ENCODE data around the gene PDCD11.
"Not testable (repeated sequence)": the region's sequence is repeated elsewhere in the genome, so short reads cannot be mapped to it uniquely, and the experiment has no call there.

PDCD11 gene

GRCh38 chr10:103416436-103417147 lies 20.2 kb downstream of the PDCD11 start:
- DNase-seq = peak; percentile 81

- not testable (repeated sequence) for DNase-seq
Observed at GRCh38 chr10:103417148-103417469, 20.7 kb downstream of the PDCD11 start.

GRCh38 chr10:103417601-103418000 lies 21.2 kb downstream of the PDCD11 start:
- no peak for DNase-seq

GRCh38 chr10:103419101-103419500 lies 22.7 kb downstream of the PDCD11 start:
- no peak for DNase-seq

- DNase-seq = no peak
Observed at GRCh38 chr10:103423748-103424147, 27.3 kb downstream of the PDCD11 start.

DNA sequence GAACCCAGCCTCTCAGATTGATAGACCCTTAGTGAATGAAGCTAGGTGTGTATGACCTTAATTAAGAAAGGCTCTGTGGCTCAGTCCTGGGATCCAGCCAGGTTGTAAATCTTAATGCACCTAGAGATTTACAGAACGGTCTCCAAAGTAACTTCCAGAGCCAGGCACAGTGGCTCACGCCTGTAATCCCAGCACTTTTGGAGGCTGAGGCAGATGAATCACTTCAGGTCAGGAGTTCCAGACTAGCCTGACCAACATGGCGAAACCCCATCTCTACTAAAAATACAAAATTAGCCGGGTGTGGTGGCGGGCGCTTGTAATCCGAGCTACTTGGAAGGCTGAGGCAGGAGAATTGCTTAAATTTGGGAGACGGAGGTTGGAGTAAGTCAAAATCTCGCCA lies 31.4 kb downstream of the PDCD11 start:
- no peak for DNase-seq

DNA sequence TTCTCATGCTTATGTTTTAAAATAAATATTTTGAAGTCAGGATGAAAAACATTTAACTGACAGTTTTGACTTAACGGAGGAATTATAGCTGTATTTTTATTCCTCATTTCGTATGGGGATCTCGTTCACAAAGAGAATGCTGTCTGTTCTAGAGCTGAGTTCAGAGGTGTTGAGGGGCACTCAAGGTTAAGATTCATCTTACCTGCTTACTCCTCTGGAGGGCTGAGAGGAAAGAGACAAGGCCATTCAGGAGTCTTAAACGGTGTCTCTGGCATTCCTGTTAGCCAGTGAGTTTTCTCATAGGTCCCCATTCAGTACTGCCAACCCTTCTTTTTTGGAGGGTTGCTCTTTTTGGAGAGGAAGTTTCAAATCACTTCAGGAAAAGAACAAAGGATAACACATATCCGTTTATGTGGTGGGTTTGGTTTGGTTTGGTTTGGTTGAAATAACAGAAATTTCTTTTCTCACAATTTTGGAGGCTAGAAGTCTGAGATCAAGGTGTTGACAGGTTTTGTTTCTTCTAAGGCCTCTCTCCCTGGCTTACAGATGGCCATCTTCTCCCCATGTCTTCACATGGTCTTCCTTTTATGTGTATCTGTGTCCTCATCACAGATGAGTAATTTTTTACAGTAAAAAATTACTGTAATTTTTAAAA lies 32.7 kb downstream of the PDCD11 start:
- DNase-seq = no peak

DNA sequence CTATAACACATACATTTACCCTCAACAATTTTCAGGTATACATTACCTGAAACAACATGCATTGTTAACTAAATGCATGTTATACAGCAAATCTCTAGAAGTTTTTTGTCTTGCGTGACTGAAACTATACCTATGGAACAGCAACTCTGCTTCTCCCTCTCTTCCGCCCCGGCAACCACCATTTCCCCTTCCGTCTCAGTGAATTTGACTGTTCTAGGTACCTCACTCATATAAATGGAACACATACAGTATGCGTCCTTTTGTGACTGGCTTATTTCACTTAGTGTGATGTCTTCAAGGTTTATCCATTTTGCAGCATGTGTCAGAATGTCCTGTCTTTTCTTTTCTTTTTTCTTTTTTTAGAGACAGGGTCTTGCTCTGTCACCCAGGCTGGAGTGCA lies 33.2 kb downstream of the PDCD11 start:
- DNase-seq = no peak

GRCh38 chr10:103431902-103432301 lies 35.5 kb downstream of the PDCD11 start:
- no peak for DNase-seq

DNA sequence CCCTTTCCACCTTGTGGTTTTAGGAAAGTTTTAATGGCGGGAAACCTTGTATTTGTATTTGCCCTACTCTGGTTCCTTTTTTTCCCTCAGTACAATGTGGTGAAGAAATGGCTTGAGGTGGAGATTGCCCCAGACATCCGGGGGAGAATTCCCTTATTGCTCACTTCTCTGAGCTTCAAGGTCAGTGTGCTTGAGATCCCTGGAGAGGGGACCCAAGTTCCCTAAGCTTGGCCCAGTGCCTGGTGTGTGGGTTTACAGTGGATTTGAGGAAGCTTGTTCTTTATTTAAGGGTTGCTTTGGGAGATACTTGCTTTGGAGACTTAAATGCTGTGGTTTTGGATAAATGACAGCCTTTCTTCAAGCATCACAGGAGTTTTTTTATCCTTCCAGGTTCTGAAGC lies 37.4 kb downstream of the PDCD11 start:
- peak; percentile 91 for DNase-seq

- no peak for DNase-seq
Observed at GRCh38 chr10:103439776-103440175, 43.4 kb downstream of the PDCD11 start.

GRCh38 chr10:103440416-103440815 lies 44.0 kb downstream of the PDCD11 start:
- DNase-seq = no peak

- DNase-seq = no peak
Observed at GRCh38 chr10:103441206-103441605, 44.8 kb downstream of the PDCD11 start.

- DNase-seq = no peak
Observed at GRCh38 chr10:103441611-103442010, 45.2 kb downstream of the PDCD11 start.

GRCh38 chr10:103442031-103442461 lies 45.6 kb downstream of the PDCD11 start:
- DNase-seq = peak; percentile 74

DNA sequence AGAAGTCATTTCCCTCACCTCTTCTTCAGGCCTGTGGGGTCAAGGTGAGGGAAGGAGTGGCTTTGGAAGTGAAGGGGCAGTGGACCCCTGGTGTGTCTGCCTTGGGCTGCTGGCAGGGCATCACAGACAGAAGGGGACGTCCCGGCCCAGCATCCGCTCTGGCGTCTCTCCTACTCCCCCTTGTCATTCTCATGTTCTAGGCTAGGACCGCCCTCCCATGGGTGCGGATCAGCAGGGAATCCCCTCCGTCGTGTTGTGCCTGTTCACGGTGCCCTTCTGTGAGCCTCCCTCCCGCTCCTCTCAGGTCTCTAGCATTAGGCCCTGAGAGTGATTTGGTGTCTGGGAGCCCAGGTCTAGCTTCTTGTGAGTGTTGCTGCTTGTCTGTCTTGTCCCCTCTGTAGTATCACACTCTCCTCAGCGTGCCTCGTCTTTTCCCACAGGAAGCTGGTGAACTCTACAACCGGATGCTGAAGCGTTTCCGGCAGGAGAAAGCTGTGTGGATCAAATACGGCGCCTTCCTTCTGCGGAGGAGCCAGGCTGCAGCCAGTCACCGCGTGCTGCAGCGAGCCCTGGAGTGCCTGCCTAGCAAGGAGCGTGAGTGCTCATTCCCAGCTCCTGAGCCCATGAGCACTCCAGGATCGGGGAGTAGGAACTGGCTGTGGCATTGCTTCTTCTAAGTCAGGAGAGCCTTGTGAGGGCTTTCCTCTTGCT lies 47.2 kb downstream of the PDCD11 start:
- no peak for DNase-seq

DNA sequence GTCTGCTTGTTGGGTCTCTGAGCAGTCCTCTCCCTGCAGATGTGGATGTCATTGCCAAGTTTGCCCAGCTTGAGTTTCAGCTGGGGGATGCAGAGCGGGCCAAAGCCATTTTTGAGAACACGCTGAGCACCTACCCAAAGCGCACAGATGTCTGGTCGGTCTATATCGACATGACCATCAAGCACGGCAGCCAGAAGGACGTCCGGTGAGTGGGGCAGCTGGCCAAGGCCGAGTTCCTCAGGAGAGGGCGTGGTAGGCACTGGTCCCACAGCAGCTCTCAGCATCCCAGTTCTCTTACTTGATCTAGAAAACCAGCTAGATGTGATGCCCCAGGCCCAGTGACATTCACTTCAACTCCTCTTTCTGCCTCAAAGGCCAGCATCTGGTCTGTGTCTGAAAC lies 48.1 kb downstream of the PDCD11 start:
- no peak for DNase-seq

- DNase-seq = no peak
Observed at GRCh38 chr10:103445366-103445765, 48.9 kb downstream of the PDCD11 start.

- peak; percentile 41 for DNase-seq
Observed at GRCh38 chr10:103445767-103446567, 49.5 kb downstream of the PDCD11 start.

DNA sequence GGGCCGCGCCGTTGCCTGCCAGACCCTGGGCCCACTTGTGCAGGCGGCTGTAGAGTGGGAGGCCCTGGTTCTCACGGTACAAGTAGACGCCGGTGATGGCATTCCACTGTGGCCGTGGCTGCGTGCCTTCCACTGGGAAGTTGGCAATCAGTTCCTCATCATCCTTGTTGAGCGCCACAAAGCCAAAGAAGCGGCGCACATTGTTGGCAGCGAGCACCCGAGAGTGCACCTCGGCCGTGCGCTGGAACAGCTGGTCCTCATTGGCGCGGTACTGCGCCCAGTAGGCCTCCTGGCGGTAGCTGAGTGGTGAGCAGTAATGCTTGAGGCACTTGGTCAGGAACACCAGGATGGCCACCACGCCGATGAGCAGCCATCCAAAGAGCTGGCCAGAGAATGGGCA lies 50.8 kb downstream of the PDCD11 start:
- no peak for DNase-seq

- DNase-seq = peak; percentile 83
Observed at GRCh38 chr10:103448746-103449145, 52.3 kb downstream of the PDCD11 start.

DNA sequence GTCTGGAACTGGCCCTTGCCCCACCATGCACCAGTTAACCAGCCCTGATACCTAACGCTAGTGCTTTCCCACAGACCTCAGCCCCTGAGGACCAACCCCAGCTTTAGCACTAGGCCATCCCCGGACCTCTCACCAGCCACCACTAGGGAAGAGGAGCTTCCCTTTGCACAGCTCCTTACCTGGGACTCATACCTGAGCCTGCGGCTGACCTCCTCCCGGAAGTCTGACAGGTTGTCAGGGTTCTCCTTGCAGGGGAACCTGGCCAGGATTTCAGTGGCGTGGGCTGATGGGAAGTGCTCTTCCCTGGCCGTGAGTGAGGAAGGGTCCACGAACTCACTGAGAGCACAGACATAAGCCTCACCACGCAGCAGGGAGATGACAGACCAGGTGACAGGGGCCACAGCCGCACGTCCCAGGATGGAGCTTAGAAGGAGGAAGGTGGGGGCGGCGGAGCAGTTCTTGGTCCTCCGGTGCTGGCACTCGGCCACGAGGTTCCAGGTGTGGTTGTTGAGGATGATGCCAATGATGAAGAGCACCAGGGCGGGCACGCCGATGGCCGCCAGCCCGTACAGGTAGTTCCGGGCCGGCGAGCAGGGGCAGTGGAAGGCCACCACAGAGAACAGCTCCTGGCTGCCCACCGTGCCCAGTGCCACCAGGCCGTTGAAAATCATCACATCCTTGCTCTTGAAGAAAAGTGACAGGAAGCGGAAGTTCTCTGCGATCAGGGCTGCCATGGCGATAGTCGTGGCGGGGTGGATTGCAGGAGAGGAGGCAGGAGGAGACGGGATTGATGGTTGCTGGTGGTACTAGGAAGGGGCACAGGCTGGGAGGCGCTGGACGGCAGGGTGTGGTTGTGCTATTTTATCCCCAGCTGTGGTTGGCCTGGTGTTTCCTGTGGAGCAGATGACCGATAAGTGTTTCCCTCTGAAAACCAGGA lies 53.0 kb downstream of the PDCD11 start:
- DNase-seq = no peak

All from suppressor macrophage treated with lipopolysaccharide for 4 hours (primary cell).